ENCODE measurements around the gene IFT52.

IFT52 gene

GRCh38 chr20:43681991-43682410, 91.3 kb downstream of the IFT52 start:
- TF ChIP-seq Cebpa-rat (IDR thresholded peaks at IDR 0.05), result no peak
- Histone ChIP-seq H3K4me1 (peaks cover 34% of the 10 kb centered on the region), H3K4me2 (peak overlapping the region; percentile 89), H3K9me3 (no peaks in the 10 kb centered on the region), H3K27me3 (no peaks in the 10 kb centered on the region), H3K27ac (peak overlapping the region; percentile 83), H3K9ac (peak overlapping the region; percentile 70), H3K36me3 (peaks cover 77% of the 10 kb centered on the region), H4K20me1 (peaks cover 64% of the 10 kb centered on the region), H3K4me3 (peak overlapping the region; percentile 59)

- H3K36me3 ChIP-seq, result peaks cover 77% of the 10 kb centered on the region
- H3K4me1 ChIP-seq, result peaks cover 34% of the 10 kb centered on the region
- no peaks in the 10 kb centered on the region for H3K9me3 ChIP-seq
- peak overlapping the region; percentile 83 for H3K27ac ChIP-seq
- peaks cover 64% of the 10 kb centered on the region for H4K20me1 ChIP-seq
- no peak for TF ChIP-seq Cebpa-rat (IDR thresholded peaks at IDR 0.05)
- H3K4me2 ChIP-seq, result peak overlapping the region; percentile 89
- H3K9ac ChIP-seq, result peak overlapping the region; percentile 70
- peak overlapping the region; percentile 59 for H3K4me3 ChIP-seq
- H3K27me3 ChIP-seq, result no peaks in the 10 kb centered on the region
Measured at GRCh38 chr20:43682446-43682845, 91.7 kb downstream of the IFT52 start.

- TF ChIP-seq Cebpa-rat (IDR thresholded peaks at IDR 0.05), result no peak
- H3K27ac ChIP-seq, result peak overlapping the region; percentile 22; the same call in 1 of the 2 replicates
Measured at GRCh38 chr20:43686820-43687219, 96.1 kb downstream of the IFT52 start.

GRCh38 chr20:43689165-43689564, 98.4 kb downstream of the IFT52 start:
- no peak for TF ChIP-seq Cebpa-rat (IDR thresholded peaks at IDR 0.05)
- Histone ChIP-seq H3K9ac (no peak overlapping the region), H3K4me1 (no peaks in the 10 kb centered on the region), H3K4me3 (no peak overlapping the region), H3K9me3 (no peaks in the 10 kb centered on the region), H3K36me3 (peaks cover 99% of the 10 kb centered on the region), H4K20me1 (peaks cover 23% of the 10 kb centered on the region; the same call in 1 of the 2 replicates), H3K27ac (no peak overlapping the region), H3K4me2 (no peak overlapping the region), H3K27me3 (no peaks in the 10 kb centered on the region)

More at GRCh38 chr20:43686820-43687219, 96.1 kb downstream of the IFT52 start:
- Histone ChIP-seq H3K9me3 (no peaks in the 10 kb centered on the region), H3K27me3 (no peaks in the 10 kb centered on the region), H4K20me1 (peaks cover 38% of the 10 kb centered on the region), H3K36me3 (peaks cover 94% of the 10 kb centered on the region), H3K4me1 (peaks cover 16% of the 10 kb centered on the region), H3K4me3 (no peak overlapping the region), H3K9ac (no peak overlapping the region), H3K4me2 (no peak overlapping the region)

- Histone ChIP-seq H3K9ac (no peak overlapping the region), H4K20me1 (peaks cover 23% of the 10 kb centered on the region; the same call in 1 of the 2 replicates), H3K27ac (no peak overlapping the region), H3K4me3 (no peak overlapping the region), H3K36me3 (peaks cover 98% of the 10 kb centered on the region), H3K27me3 (no peaks in the 10 kb centered on the region), H3K4me2 (no peak overlapping the region), H3K4me1 (no peaks in the 10 kb centered on the region), H3K9me3 (no peaks in the 10 kb centered on the region)
- TF ChIP-seq Cebpa-rat (IDR thresholded peaks at IDR 0.05), result no peak
Measured at GRCh38 chr20:43690943-43691598, 100.3 kb downstream of the IFT52 start.

GRCh38 chr20:43691928-43692524, 101.3 kb downstream of the IFT52 start:
- Histone ChIP-seq H3K4me2 (no peak overlapping the region), H3K36me3 (peaks cover 98% of the 10 kb centered on the region), H3K9me3 (no peaks in the 10 kb centered on the region), H3K9ac (no peak overlapping the region), H3K4me3 (no peak overlapping the region), H3K27me3 (no peaks in the 10 kb centered on the region), H4K20me1 (peaks cover 13% of the 10 kb centered on the region; the same call in 1 of the 2 replicates), H3K27ac (no peak overlapping the region), H3K4me1 (no peaks in the 10 kb centered on the region)
- no peak for TF ChIP-seq Cebpa-rat (IDR thresholded peaks at IDR 0.05)

GRCh38 chr20:43694763-43695162, 104.0 kb downstream of the IFT52 start:
- Histone ChIP-seq H3K4me1 (no peaks in the 10 kb centered on the region), H3K4me3 (no peak overlapping the region), H3K27ac (no peak overlapping the region), H4K20me1 (peaks cover 12% of the 10 kb centered on the region; the same call in 1 of the 2 replicates), H3K36me3 (peaks cover 96% of the 10 kb centered on the region), H3K27me3 (no peaks in the 10 kb centered on the region), H3K9ac (no peak overlapping the region), H3K9me3 (no peaks in the 10 kb centered on the region), H3K4me2 (no peak overlapping the region)
- TF ChIP-seq Cebpa-rat (IDR thresholded peaks at IDR 0.05), result no peak

- no peaks in the 10 kb centered on the region for H3K4me1 ChIP-seq
- peaks cover 96% of the 10 kb centered on the region for H3K36me3 ChIP-seq
- no peaks in the 10 kb centered on the region for H3K27me3 ChIP-seq
- H4K20me1 ChIP-seq, result peaks cover 18% of the 10 kb centered on the region; the same call in 1 of the 2 replicates
- H3K9me3 ChIP-seq, result no peaks in the 10 kb centered on the region
- H3K27ac ChIP-seq, result no peak overlapping the region
- TF ChIP-seq Cebpa-rat (IDR thresholded peaks at IDR 0.05), result no peak
- H3K4me2 ChIP-seq, result no peak overlapping the region
- no peak overlapping the region for H3K4me3 ChIP-seq
- no peak overlapping the region for H3K9ac ChIP-seq
Measured at GRCh38 chr20:43695571-43695970, 104.8 kb downstream of the IFT52 start.

Measured in BLaER1 (cell line).